DOHH2 (cell line): Measurements from ENCODE around the gene IGFBP3.

ENCODE experiments used
- H3F3A ChIP-seq: fragments of 200-600 bp; sonication (generic), shearing (Covaris generic); 2 replicates; pipeline ENCODE4 v1.6.0; 2016; ENCODE audit warnings: antibody characterized with exemption, mild to moderate bottlenecking; ENCODE audit not compliant: control insufficient read depth, insufficient read depth
- H3K27ac ChIP-seq: fragments of 200-600 bp; sonication (generic); 2 replicates; pipeline ENCODE4 v1.5.1; 2014; ENCODE audit warnings: low read depth, mild to moderate bottlenecking, low read length, moderate library complexity
- H3K27me3 ChIP-seq: fragments of 200-600 bp; sonication (generic); 2 replicates; pipeline ENCODE4 v1.6.1; 2014; ENCODE audit warnings: mild to moderate bottlenecking, low read length, mixed read lengths; ENCODE audit not compliant: control insufficient read depth
- H3K36me3 ChIP-seq: fragments of 200-600 bp; sonication (generic); 2 replicates; pipeline ENCODE4 v1.6.1; 2014; ENCODE audit warnings: mild to moderate bottlenecking, low read length, moderate library complexity, mixed read lengths; ENCODE audit not compliant: control insufficient read depth
- H3K4me1 ChIP-seq: fragments of 200-600 bp; sonication (generic); 2 replicates; pipeline ENCODE4 v1.6.1; 2014; ENCODE audit warnings: mild to moderate bottlenecking, low read length, mixed read lengths; ENCODE audit not compliant: control insufficient read depth
- H3K4me2 ChIP-seq: fragments of 200-600 bp; sonication (generic); 2 replicates; pipeline ENCODE4 v1.6.0; 2014; ENCODE audit warnings: mild to moderate bottlenecking, low read length, moderate library complexity
- H3K4me3 ChIP-seq: fragments of 200-600 bp; sonication (generic); 2 replicates; pipeline ENCODE4 v1.5.1; 2014; ENCODE audit warnings: mild to moderate bottlenecking, low read length, mixed read lengths
- H3K79me2 ChIP-seq: fragments of 200-600 bp; sonication (generic); 2 replicates; pipeline ENCODE4 v1.6.1; 2014; ENCODE audit warnings: mild to moderate bottlenecking, low read length, mixed read lengths; ENCODE audit not compliant: control insufficient read depth
- H3K9me2 ChIP-seq: fragments of 200-600 bp; sonication (generic); replicated peaks from 2 replicates; pipeline ENCODE4 v1.6.1; 2014; ENCODE audit warnings: mild to moderate bottlenecking, low read length, mixed read lengths; ENCODE audit not compliant: control insufficient read depth
- H3K9me3 ChIP-seq: fragments of 200-600 bp; sonication (generic); 2 replicates; pipeline ENCODE4 v1.6.1; 2014; ENCODE audit warnings: antibody characterized with exemption, low read length, mixed read lengths; ENCODE audit not compliant: control insufficient read depth, insufficient read depth
- H4K20me1 ChIP-seq: fragments of 200-600 bp; sonication (generic); 2 replicates; pipeline ENCODE4 v1.6.0; 2014; ENCODE audit warnings: low read depth, mild to moderate bottlenecking, antibody characterized with exemption, low read length, moderate library complexity; ENCODE audit not compliant: control insufficient read depth, insufficient read depth
- EZH2phosphoT487 ChIP-seq: fragments of 200-600 bp; sonication (generic); IDR thresholded peaks from 2 replicates; pipeline ENCODE4 v1.6.1; 2017; ENCODE audit warnings: borderline replicate concordance, mild to moderate bottlenecking, antibody characterized with exemption, low read length, moderate library complexity, mixed read lengths
- TF ChIP-seq, protein P1 (sequence below): fragments of 200-600 bp; sonication (generic); IDR thresholded peaks from one replicate; pipeline ENCODE4 v1.5.1; 2014; ENCODE audit warnings: antibody characterized with exemption, mild to moderate bottlenecking, low read depth, low read length; ENCODE audit not compliant: poor library complexity, severe bottlenecking

Gene IGFBP3

DNA sequence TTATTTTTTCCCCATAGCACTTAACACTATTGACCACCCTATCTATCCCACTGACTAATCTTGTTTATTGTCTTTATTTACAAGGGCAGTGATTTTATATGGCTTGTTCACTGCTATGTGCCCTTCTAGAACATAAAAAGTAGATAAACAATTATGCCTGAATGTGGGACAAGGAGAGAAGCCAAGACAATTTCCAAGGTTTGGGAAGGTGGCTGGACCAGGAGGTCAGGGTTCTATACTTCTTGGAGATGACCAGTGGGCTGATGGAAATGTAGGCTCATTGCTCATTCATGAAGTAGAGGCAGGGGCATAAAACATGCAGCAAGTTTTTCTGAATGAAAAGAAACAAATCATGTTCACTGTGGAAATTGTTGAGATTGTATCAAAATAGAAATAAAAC, 11.5 kb downstream of the IGFBP3 start:
- Histone ChIP-seq H3K27ac (no peak overlapping the region), H3K4me3 (no peak overlapping the region), H3K9me2 (no peaks in the 10 kb centered on the region), H3K79me2 (no peaks in the 10 kb centered on the region), H3K4me1 (no peaks in the 10 kb centered on the region), H4K20me1 (no peaks in the 10 kb centered on the region), H3K27me3 (peaks cover 6% of the 10 kb centered on the region; the same call in 1 of the 2 replicates), H3F3A (no peaks in the 10 kb centered on the region), H3K36me3 (no peaks in the 10 kb centered on the region), H3K9me3 (no peaks in the 10 kb centered on the region), H3K4me2 (no peak overlapping the region)
- TF ChIP-seq, protein P1, sequence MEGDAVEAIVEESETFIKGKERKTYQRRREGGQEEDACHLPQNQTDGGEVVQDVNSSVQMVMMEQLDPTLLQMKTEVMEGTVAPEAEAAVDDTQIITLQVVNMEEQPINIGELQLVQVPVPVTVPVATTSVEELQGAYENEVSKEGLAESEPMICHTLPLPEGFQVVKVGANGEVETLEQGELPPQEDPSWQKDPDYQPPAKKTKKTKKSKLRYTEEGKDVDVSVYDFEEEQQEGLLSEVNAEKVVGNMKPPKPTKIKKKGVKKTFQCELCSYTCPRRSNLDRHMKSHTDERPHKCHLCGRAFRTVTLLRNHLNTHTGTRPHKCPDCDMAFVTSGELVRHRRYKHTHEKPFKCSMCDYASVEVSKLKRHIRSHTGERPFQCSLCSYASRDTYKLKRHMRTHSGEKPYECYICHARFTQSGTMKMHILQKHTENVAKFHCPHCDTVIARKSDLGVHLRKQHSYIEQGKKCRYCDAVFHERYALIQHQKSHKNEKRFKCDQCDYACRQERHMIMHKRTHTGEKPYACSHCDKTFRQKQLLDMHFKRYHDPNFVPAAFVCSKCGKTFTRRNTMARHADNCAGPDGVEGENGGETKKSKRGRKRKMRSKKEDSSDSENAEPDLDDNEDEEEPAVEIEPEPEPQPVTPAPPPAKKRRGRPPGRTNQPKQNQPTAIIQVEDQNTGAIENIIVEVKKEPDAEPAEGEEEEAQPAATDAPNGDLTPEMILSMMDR = no peak
- TF ChIP-seq EZH2phosphoT487 = no peak

DNA sequence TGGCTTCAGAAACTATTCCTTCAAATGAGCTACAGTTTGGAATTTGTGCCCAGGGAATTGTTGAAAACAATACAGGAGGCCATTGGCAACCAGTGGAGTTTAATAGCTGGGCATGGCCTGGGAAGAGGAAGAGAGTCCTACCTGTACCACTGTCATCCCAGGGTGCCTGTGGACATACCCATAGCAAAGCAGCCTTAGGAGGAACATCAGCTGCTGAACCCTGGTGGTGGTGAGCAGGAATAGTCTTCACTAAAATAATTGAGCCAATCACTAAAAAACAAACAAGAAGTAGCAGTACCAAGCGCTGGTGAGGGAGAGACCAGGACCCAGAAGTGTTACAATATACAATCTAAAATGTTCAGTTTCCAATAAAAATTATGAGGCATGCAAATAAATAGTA, 18.3 kb downstream of the IGFBP3 start:
- Histone ChIP-seq H3K27ac (no peak overlapping the region), H3K4me3 (no peak overlapping the region), H3K4me2 (no peak overlapping the region), H3K9me3 (no peaks in the 10 kb centered on the region), H3K9me2 (no peaks in the 10 kb centered on the region), H4K20me1 (no peaks in the 10 kb centered on the region), H3F3A (no peaks in the 10 kb centered on the region), H3K4me1 (no peaks in the 10 kb centered on the region), H3K27me3 (peaks cover 10% of the 10 kb centered on the region), H3K79me2 (no peaks in the 10 kb centered on the region), H3K36me3 (no peaks in the 10 kb centered on the region)
- TF ChIP-seq, protein P1 = no peak
- TF ChIP-seq EZH2phosphoT487 = no peak

DNA sequence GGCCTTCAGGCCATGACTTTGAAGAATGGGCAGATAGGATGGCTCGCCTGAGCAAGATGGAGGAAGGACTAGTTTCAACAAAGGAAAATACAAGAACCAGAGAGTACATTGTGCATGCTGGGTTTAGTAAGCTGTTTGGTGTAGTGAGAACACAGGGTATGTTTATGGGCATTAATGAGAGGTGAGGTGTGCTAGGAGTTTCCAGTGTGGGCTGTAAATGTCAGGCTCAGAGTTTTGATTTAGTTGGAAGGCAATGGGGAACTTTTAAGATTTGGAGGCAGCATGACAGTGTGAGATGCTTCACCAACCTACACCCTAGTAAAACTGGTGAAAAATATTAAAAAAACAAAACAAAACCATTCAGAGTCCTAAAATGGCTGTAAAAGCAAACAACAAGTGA, 19.5 kb downstream of the IGFBP3 start:
- Histone ChIP-seq H3K4me1 (no peaks in the 10 kb centered on the region), H3K4me2 (no peak overlapping the region), H3K9me3 (no peaks in the 10 kb centered on the region), H3F3A (no peaks in the 10 kb centered on the region), H3K9me2 (no peaks in the 10 kb centered on the region), H3K27ac (no peak overlapping the region), H4K20me1 (no peaks in the 10 kb centered on the region), H3K4me3 (no peak overlapping the region), H3K36me3 (no peaks in the 10 kb centered on the region), H3K27me3 (peaks cover 11% of the 10 kb centered on the region), H3K79me2 (no peaks in the 10 kb centered on the region)
- no peak for TF ChIP-seq EZH2phosphoT487
- TF ChIP-seq, protein P1 = no peak

DNA sequence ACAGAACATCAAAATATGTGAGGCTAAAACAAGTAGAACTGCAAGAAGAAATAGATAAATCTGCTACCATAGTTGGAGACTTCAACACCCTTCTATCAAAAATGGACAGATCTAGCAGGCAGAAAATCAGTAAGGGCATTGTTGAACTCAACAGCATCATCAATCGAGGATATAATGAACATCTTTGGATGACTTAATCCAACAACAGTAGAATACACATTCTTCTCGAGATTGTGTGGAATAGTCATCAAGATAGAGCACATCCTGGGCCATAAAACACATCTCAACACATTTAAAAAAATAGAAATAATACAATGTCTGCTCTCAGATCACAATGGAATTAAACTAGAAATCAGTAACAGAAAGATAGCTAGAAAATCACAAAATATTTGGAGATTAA, 22.9 kb downstream of the IGFBP3 start:
- H3K4me3 ChIP-seq = no peak overlapping the region
- H3F3A ChIP-seq = no peaks in the 10 kb centered on the region
- no peaks in the 10 kb centered on the region for H3K36me3 ChIP-seq
- no peaks in the 10 kb centered on the region for H3K9me2 ChIP-seq
- no peaks in the 10 kb centered on the region for H3K4me1 ChIP-seq
- TF ChIP-seq, protein P1 = no peak
- no peak for TF ChIP-seq EZH2phosphoT487
- H3K79me2 ChIP-seq = no peaks in the 10 kb centered on the region
- no peaks in the 10 kb centered on the region for H4K20me1 ChIP-seq
- H3K9me3 ChIP-seq = no peaks in the 10 kb centered on the region
- H3K27ac ChIP-seq = no peak overlapping the region
- peaks cover 24% of the 10 kb centered on the region; the same call in 1 of the 2 replicates for H3K27me3 ChIP-seq
- no peak overlapping the region for H3K4me2 ChIP-seq
